ENCODE measurements around the gene TH.

The TH gene

DNA sequence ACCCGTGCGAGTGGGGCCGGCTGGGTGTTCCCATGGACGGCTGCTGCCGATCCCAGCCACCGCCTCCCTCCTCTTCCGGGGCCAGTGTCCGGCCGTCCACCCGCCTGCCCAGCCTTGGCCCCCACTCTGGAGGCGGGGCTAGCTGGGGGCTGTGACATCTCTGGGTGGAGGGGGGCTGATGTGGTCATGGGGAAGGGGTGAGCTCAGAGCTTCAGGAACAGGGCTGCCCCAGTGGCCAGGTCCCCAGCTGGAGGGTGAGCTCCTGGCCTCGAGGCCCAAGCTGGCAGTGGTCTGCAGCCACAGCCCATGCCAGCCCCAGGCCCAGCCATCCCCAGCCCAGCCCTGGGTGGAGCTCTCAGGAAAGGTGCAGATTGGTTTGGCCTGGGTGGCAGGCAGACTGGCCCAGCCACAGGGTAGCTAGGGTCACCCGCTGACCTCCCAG, 13.3 kb downstream of the TH start:
- DNase-seq, result no peak

GRCh38 chr11:2157294-2158040, 14.1 kb downstream of the TH start:
- no peak for DNase-seq

GRCh38 chr11:2156416-2157182, 15.0 kb downstream of the TH start:
- peak in 4 of 5 donors; percentile 20 to 38 (median 32) for DNase-seq

DNA sequence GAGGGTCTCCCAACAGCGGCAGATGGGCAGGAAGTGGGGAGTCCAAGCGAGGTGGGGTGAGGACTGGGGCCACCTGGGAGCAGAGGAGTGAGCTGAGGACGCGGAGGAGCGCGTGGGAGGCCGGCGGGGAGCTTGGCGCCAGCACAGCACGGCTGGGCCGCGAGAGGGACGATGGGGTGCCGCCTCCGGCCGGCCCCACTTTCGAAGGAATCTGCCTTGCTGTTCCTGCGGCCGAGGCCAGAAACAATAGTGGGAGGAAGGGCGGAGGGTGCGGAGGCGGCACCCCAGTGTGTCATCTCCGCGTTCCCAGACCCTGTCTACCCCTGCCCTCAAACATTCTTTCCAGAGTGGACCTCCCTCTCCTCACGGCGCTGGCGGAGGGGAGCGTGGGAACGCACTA, 16.1 kb downstream of the TH start:
- DNase-seq, result no peak

DNA sequence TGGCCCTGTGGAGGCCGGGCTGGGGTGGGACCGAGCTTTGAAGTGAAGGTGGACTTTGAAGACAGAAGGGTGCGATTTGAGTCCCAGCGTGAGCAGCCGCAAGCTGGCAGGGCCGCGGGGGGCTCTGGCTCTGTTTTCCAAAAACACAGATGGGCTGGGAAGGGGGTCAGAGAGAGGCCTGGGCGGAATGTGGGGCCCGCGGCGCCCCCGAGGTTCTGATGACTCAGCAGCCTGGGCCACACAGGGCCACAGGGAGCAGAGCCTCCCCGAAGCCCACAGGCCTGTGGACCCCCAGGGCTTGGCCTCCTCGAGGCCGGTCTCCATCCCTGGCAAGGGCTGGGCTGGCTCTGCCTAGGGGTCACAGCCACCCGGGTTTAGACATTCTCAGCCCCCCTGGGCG, 16.7 kb downstream of the TH start:
- DNase-seq, result no peak

DNA sequence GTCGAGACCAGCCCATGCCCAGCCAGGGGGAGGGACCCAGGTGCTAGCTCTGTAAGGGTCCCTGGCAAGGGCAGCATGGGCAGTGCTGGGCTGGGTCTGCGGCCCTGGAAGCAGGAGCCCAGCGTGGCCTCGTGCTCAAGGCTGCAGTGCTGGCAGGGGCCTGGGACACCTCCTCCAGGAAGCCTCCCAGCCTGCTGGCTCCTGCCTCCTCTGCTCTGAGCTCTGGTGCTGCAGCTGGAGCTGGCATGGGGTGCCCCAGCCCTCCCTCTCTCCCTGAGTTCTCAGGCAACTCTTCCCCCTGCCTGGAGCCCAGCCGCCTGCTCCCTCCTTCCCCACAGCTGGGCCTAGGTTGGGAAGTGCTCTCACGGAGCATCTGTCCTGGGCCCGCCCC, 17.4 kb downstream of the TH start:
- DNase-seq, result no peak

- DNase-seq, result no peak
These were observed 17.9 kb downstream of the TH start for GRCh38 chr11:2153581-2154194.

GRCh38 chr11:2151500-2152257, 19.9 kb downstream of the TH start:
- peak; percentile 55 to 75 (median 65) for DNase-seq

DNA sequence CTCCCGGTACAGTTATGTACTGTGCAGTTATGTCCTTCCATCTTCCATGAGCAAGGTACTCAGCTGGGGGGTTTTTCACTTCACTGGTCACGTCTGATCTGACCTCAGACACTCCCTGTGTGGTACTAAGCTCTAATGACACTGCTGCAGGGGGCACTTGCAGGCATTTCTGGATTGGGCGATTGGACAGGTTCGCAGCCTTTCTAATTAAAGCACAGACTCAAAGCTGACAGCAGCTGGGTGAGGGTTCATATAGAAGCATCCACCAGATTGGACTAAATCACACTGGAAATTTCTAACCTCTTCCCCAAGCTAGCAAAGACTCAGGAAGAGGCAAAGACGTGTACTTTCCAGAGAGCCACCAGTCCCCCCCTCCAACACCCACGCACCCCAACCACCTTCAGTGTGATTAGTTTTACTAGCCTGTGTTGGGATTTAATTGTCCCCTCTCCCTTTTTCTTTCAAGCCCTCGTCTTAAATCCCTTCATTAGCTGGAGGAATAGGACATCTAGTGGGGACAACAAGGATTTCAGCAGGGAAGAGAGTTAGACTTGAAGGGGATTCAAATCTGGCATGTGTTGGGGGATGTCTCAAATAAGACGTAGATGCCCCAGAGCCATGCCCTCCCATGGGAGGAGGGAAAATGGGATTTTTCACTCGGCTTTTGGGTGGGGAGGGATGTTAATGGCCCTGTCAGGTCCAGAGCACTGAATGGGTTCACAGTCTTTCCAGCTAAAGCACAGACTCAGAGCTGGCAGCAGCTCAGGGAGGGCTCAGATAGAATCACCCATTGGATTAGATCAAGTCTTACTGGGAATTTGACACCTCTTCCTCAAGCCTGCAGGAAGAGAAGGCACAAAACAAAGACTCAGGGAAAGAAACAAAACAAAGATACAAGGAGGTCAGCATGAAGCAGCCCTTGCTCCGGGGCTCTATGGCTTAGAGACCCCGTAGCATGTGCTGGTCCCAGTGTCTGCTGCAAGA, 21.5 kb downstream of the TH start:
- no peak for DNase-seq

- no peak for DNase-seq
These were observed 22.2 kb downstream of the TH start for GRCh38 chr11:2149460-2149859.

- DNase-seq, result no peak
These were observed 23.0 kb downstream of the TH start for GRCh38 chr11:2148595-2148994.

GRCh38 chr11:2147391-2147790, 24.2 kb downstream of the TH start:
- DNase-seq, result no peak

DNA sequence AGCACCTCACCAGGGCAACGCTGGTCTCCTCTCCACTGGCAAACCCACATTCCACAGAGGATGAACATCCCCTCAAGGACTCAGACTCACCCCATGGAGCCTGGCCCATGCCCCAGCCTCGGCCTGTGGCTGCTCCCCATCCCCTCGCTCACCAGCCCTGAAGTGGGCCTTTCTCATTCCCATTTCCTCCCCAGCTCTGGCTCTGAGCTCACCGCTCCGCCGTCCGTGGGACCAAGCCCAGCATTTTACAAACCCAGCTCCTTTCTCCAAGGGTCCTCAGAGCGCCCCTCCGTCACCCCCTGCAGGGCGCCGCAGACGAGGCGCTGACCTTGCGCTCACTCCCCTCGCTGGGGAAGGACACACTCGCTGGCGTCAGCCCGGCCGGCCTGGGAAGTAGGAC, 25.6 kb downstream of the TH start:
- DNase-seq, result no peak

- DNase-seq, result no peak
These were observed 26.9 kb downstream of the TH start for GRCh38 chr11:2144544-2145248.

DNA sequence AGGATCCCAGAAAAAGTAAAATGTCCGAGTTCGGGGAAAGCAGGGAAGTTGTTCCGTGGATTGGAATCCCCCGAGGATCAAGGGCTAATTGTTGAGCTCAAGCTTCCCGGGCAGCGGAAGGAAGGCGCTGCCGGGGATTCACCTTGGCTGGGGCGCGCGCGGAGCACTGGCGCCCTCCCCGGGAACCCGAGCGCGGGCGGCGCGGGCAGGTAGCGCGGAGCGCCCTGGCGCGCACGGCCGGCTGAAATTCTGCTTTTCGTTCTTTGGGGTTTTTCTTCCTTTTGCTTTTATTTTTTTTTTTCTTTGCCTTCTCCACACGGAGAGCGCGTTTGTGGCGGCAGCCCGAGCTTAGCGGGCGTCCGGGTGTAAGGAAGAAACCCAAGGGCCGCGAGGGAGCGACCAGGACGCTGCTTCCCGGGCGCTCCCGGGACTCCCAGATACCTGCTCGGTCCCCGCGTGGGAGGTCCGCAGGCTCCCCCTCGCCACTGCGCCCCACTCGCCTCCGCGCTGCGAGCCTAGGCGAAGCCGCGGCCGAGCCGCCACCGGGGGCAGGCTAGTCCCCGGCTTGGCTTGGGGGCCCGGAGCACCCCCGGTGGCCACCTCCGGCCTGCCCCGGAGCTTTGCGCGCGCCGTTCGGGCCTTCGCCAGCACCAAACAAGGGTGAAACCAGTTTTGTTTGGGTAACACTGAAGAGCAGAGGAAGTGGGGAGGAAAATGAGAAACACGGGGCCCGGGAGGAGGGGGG, 27.6 kb downstream of the TH start:
- peak in 1 of 5 donors; percentile 14 for DNase-seq

- no peak for DNase-seq
These were observed 28.2 kb downstream of the TH start for GRCh38 chr11:2143477-2143798.

DNA sequence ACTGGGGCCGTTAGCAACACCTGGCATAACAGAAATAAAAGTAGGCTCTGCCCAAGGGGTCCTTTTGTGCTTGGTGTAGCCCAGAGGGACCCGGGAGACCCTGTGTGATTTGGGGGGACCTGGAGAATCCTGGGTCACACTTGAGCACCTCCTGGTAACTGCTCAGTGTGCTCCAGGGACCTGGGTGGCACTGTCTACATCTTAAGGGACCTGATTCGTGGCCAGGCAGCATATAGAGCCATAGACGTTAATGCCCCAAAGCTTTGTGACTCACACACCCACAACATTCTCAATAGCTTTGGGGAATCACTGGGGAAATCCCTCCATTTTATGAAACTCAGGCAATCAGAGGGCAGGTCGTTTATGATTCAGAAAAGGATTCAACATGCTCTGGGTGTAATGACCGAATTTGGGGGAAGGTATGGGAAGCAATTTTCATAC, 28.8 kb downstream of the TH start:
- DNase-seq, result peak in 1 of 5 donors; percentile 33

DNA sequence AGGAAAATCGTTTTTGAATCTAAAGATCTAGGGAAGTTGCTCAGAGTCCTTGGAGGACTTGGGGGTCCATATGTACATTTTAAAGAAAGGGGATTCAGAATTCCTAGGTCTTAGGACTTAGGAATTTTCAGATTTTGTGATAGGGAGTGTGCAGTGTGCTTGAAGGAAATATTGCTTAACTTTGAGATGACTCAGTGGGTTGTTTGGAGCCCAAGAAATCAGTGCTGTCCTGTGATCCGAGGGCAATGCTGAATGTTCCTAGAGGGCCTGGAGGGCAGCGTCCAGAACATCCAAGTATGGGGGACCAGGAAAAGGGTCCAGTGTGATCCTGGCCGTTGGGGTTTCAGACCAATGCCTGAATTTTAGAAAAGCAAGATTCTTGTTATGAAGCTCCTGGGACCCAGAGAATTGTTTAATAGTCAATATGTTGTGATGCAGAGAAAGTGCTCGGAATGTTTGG, 29.3 kb downstream of the TH start:
- no peak for DNase-seq

DNA sequence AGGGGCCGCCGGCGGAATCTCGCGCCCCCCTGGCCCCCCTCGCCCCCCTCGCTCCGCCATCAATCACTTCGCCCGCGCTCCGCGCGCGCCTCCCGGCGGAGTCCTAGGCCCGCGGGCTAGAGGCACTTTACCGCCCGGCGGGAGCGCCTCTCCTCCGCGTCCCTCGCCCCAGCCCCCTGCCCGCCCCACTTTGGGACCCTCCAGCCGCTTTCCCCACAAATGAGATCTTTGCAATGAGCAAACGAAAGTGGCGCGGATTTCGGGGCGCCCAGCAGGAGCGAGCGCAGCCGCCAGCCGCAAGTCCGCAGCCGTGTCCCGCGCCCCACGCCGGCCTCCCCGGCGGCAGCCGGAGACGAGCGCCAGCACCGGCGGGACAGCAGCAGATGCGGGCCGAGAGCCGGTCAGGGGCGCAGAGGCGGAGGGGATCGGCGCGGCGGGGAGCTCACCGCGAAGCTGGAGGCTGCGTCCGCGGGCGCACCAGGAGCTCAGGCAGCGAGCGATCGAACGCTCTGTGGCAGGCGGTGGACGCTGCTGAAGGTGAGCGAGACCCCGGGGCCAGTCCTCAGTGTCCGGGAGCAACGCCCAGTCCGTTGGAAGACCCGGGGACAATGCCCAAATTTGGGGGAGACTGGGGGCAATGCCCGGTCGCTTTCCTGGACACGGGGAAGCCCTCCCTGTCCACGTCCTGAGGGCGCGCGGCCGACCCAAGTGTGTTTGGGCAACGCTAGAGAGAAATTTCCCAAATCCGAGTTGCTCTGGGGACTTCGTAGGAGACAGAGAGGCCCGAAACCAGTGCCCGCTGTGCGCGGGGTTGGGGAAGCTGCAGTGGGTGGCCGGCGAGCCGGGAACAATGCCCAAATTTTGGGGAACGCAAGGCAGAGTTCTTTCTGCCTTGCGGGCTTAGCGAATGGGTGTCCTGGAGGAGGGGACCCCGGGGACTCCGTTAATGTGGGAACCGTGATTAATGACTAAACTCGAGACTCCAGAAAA, 30.9 kb downstream of the TH start:
- no peak for DNase-seq
